Tibial nerve (tissue), 4 donors: ENCODE results near the gene DOK5. TPM values are rescaled to one million over a fixed set of nuclear protein-coding genes. Genes with fewer than 3 reads are reported as not detected.

ENCODE experiments used
- DNase-seq, 2 donors: peaks; one replicate each; pipeline ENCODE4 v3.0.0-alpha.2; 2019; ENCODE audit warnings: low spot score in 2 of 2
- H3K27ac ChIP-seq, 4 donors: fragments of 200-600 bp; sonication (generic) in 3 of 4; one replicate each; pipeline ENCODE4 v1.5.1; 2017 to 2019; ENCODE audit warnings: mild to moderate bottlenecking in 1 of 4
- H3K27me3 ChIP-seq, 2 donors: fragments of 200-600 bp; sonication (generic) in 1 of 2; one replicate each; pipeline versions ENCODE4 v1.5.1 to v1.6.0; 2017 to 2019
- H3K36me3 ChIP-seq, 3 donors: fragments of 200-600 bp; sonication (generic); one replicate each; pipeline ENCODE4 v1.5.1; 2018 to 2019
- H3K4me1 ChIP-seq, 4 donors: fragments of 200-600 bp; sonication (generic) in 3 of 4; one replicate each; pipeline ENCODE4 v1.5.1; 2017 to 2019
- H3K4me3 ChIP-seq, 4 donors: fragments of 200-600 bp; sonication (generic) in 3 of 4; one replicate each; pipeline ENCODE4 v1.5.1; 2017 to 2019; ENCODE audit warnings: mild to moderate bottlenecking in 1 of 4, moderate library complexity in 1 of 4
- H3K9me3 ChIP-seq, 4 donors: fragments of 200-600 bp; sonication (generic) in 3 of 4; one replicate each; pipeline ENCODE4 v1.5.1; 2017 to 2019
- CTCF ChIP-seq, 5 experiments: fragments of 200-600 bp in 3 of 5; fragments of 450-650 bp in 2 of 5; sonication (generic) in 3 of 5; IDR thresholded peaks; one replicate each; pipeline ENCODE4 v1.5.1; 2016 to 2019; ENCODE audit warnings: antibody characterized with exemption in 5 of 5, mild to moderate bottlenecking in 3 of 5, moderate library complexity in 2 of 5
- EP300 ChIP-seq, 2 donors: sonication (generic); formaldehyde crosslinking; IDR thresholded peaks; one replicate each; pipeline ENCODE4 v1.6.1; 2017; ENCODE audit warnings: antibody characterized with exemption in 2 of 2, mild to moderate bottlenecking in 1 of 2
- POLR2A ChIP-seq, 2 donors: fragments of 450-650 bp; IDR thresholded peaks; one replicate each; pipeline ENCODE4 v1.6.1; 2017; ENCODE audit warnings: antibody characterized with exemption in 2 of 2, mild to moderate bottlenecking in 2 of 2, moderate library complexity in 2 of 2
- WGBS, 2 donors: methylation state at CpG; one replicate each; pipeline ENCODE4 v1.1.5; 2018; 5-methylcytosine and 5-hydroxymethylcytosine counted together
- total RNA-seq, 4 donors: library from RNA; depleted of rRNA; stranded (reverse); fragments of >200 nt; gene quantifications; one replicate each; pipeline ENCODE4 v1.1.0, GENCODE V29; 2016

The DOK5 gene
- total RNA-seq, 4 donors from 2014 or later, result 5.3 to 11.3 (median 7.5) TPM

DNA sequence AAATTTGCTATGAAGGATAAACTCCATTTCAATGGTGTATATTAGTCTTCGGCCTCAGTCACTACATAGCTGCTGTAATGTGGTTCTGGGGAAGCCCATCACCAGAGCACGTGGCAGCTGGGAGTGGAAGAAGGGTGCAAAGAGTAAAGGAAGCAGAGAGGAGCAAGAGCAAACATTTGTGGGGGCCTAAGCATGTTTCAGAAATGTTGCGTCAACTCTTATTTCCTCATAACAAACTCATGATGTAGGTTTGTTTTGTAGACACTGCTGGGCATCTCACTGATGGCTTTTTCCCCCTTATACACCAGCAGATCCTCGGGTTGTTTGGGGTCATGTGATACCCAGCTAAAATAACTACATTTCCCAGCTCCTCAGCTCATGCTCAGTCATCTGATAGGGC is 37.3 kb downstream of the DOK5 start:
- DNase-seq, result no peak
- no peak overlapping the region for H3K27ac ChIP-seq
- no peaks in the 10 kb centered on the region for H3K27me3 ChIP-seq
- WGBS, 2 donors, result 86 to 96% methylated on average over 4 of the region's 4 CpGs
- no peaks in the 10 kb centered on the region for H3K4me1 ChIP-seq
- H3K9me3 ChIP-seq, result peaks cover 0 to 6% (median 0%) of the 10 kb centered on the region in 4 donors
- H3K36me3 ChIP-seq, result no peaks in the 10 kb centered on the region
- TF ChIP-seq POLR2A (IDR thresholded peaks at IDR 0.05), result no peak
- TF ChIP-seq EP300 (IDR thresholded peaks at IDR 0.05), result no peak
- no peak for TF ChIP-seq CTCF (IDR thresholded peaks at IDR 0.05)
- H3K4me3 ChIP-seq, result no peak overlapping the region

DNA sequence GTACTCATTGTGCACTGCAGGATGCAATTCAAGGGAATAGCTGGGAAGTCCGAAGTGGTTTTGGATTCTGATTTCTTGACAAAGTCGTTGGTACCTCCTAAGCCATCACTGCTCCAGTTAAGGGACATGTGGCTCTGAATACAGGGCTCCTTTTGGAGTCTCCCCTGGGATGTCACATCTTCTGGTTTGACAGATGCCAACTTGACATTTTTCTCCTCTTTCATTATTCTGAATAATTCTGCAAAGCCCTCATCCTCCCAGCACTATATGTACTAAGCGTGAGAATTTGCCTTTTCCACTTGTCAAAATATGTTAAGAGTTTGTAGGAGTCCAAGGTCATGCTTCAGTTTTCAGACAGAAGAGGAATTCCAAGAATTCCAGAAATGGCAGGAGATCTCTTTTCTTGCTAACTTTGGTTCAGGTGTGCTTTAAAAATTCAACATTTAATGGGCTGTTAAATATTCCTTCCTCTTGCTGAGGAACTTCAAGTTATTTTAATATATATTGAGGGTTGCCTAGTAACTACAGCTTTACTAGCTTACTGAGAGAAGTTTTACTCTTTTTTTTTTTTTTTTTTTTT is 38.7 kb downstream of the DOK5 start:
- Histone ChIP-seq H3K9me3 (peaks cover 0 to 6% (median 0%) of the 10 kb centered on the region in 4 donors), H3K27ac (no peak overlapping the region), H3K36me3 (no peaks in the 10 kb centered on the region), H3K27me3 (no peaks in the 10 kb centered on the region), H3K4me3 (no peak overlapping the region), H3K4me1 (no peaks in the 10 kb centered on the region)
- WGBS, 2 donors, result 65 to 67% methylated on average over 3 of the region's 3 CpGs
- TF ChIP-seq CTCF (IDR thresholded peaks at IDR 0.05) (no peak), POLR2A (IDR thresholded peaks at IDR 0.05) (no peak), EP300 (IDR thresholded peaks at IDR 0.05) (no peak)
- no peak for DNase-seq

GRCh38 chr20:54515793-54516628 is 40.6 kb downstream of the DOK5 start:
- WGBS, 2 donors, result 69 to 74% methylated on average over 6 of the region's 6 CpGs
- H3K27ac ChIP-seq, result no peak overlapping the region
- TF ChIP-seq EP300 (IDR thresholded peaks at IDR 0.05), result no peak
- H3K27me3 ChIP-seq, result no peaks in the 10 kb centered on the region
- no peaks in the 10 kb centered on the region for H3K36me3 ChIP-seq
- H3K4me1 ChIP-seq, result no peaks in the 10 kb centered on the region
- H3K4me3 ChIP-seq, result no peak overlapping the region
- no peak for DNase-seq
- H3K9me3 ChIP-seq, result peaks cover 0 to 6% (median 0%) of the 10 kb centered on the region in 4 donors

DNA sequence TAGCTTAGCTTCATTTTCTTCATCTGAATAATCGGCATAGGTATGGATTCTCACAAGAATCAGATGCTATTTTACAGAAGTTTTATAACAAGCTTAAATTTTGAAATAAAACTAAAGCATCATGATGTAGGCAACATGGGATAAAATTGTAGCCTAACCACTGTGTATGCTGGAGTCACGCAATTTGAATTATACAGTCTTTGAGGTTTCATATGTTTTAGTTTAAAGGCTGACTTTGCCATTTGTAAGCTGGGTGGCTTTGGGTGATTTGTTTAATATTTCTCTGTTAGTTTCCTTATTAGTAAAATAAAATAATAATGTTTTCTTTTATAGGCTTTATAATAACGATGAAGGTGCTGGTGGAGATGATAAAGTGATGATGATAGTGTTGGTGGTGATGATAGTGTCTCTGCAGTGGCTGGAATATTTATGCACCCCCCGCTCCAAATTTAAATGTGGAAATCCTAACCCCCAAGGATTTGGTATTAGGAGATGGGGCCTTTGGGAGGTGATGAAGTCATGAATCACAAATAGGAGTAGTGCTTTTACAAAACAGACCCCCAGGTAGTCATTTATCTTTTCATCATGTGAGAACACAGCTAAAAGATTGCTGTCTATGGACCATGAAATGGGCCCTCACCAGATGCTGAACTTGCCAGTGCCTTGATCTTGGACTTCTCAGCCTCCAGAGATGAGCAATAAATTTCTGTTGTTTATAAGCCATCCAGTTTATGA is 42.0 kb downstream of the DOK5 start:
- Histone ChIP-seq H3K27ac (no peak overlapping the region), H3K27me3 (no peaks in the 10 kb centered on the region), H3K4me1 (no peaks in the 10 kb centered on the region), H3K4me3 (no peak overlapping the region), H3K9me3 (peaks cover 0 to 6% (median 0%) of the 10 kb centered on the region in 4 donors), H3K36me3 (no peaks in the 10 kb centered on the region)
- TF ChIP-seq CTCF (IDR thresholded peaks at IDR 0.05) (no peak), POLR2A (IDR thresholded peaks at IDR 0.05) (no peak), EP300 (IDR thresholded peaks at IDR 0.05) (no peak)
- no peak for DNase-seq
- WGBS, 2 donors, result 78 to 80% methylated on average over 4 of the region's 4 CpGs

GRCh38 chr20:54524849-54525248 is 49.5 kb downstream of the DOK5 start:
- H3K9me3 ChIP-seq, result no peaks in the 10 kb centered on the region
- 84 to 87% methylated on average over 3 of the region's 3 CpGs for WGBS, 2 donors
- TF ChIP-seq POLR2A (IDR thresholded peaks at IDR 0.05), result no peak
- TF ChIP-seq CTCF (IDR thresholded peaks at IDR 0.05), result no peak
- no peak for TF ChIP-seq EP300 (IDR thresholded peaks at IDR 0.05)
- no peaks in the 10 kb centered on the region for H3K27me3 ChIP-seq
- no peaks in the 10 kb centered on the region for H3K36me3 ChIP-seq
- no peak overlapping the region for H3K27ac ChIP-seq
- H3K4me1 ChIP-seq, result peaks cover 0 to 27% (median 3%) of the 10 kb centered on the region in 4 donors
- H3K4me3 ChIP-seq, result no peak overlapping the region
- DNase-seq, result no peak
